WTC11 (cell line): Measurements from ENCODE around the gene GAS2. TPM values are rescaled to one million over a fixed set of nuclear protein-coding genes. Genes with fewer than 3 reads are reported as not detected.

Source experiments
- ATAC-seq: fragments of 200-7000 bp; cut with Tn5 transposase; 2 replicates; pipeline ENCODE4 v1.10.0; 2021; ENCODE audit warnings: mild to moderate bottlenecking, moderate library complexity
- CTCF ChIA-PET: fragments of 300-600 bp; sonication (Branson Sonifier 250); formaldehyde crosslinking; loops from one replicate; lab custom pipeline; 2021; ENCODE audit warnings: antibody characterized with exemption; lab: Charles Lee
- POLR2A ChIA-PET: fragments of 350-600 bp; sonication (Branson Sonifier 250); formaldehyde crosslinking; loops from one replicate; lab custom pipeline; 2021; ENCODE audit warnings: antibody characterized with exemption; lab: Charles Lee
- DNase-seq: peaks from one replicate; pipeline ENCODE4 v3.0.0; 2021; ENCODE audit warnings: low spot score
- H3K27ac Mint-ChIP-seq: 2 replicates; pipeline ENCODE4 v1.8.0; 2021; ENCODE audit warnings: mixed read lengths
- H3K27me3 Mint-ChIP-seq: 2 replicates; pipeline ENCODE4 v1.8.0; 2021; ENCODE audit warnings: low read depth, mild to moderate bottlenecking, moderate library complexity, mixed read lengths
- H3K36me3 Mint-ChIP-seq: 2 replicates; pipeline ENCODE4 v1.8.0; 2021; ENCODE audit warnings: mixed read lengths
- H3K4me1 Mint-ChIP-seq: 2 replicates; pipeline ENCODE4 v1.8.0; 2022; ENCODE audit warnings: mixed read lengths
- H3K4me3 Mint-ChIP-seq: 2 replicates; pipeline ENCODE4 v1.8.0; 2021; ENCODE audit warnings: mild to moderate bottlenecking, moderate library complexity, mixed read lengths
- H3K9me3 Mint-ChIP-seq: 2 replicates; pipeline ENCODE4 v1.8.0; 2021; ENCODE audit warnings: mixed read lengths
- EMX1 ChIP-seq: fragments of 250-450 bp; sonication (Bioruptor Pico); IDR thresholded peaks from 2 replicates; pipeline ENCODE4 v1.8.0; 2021; ENCODE audit warnings: mild to moderate bottlenecking
- FOXP1 ChIP-seq: sonication (generic); formaldehyde crosslinking; IDR thresholded peaks from 2 replicates; pipeline ENCODE4 v1.8.0; 2022; ENCODE audit warnings: missing genetic modification reagents, mild to moderate bottlenecking, moderate library complexity, borderline replicate concordance
- HMGA2 ChIP-seq: fragments of 250-450 bp; sonication (Bioruptor Pico); IDR thresholded peaks from 2 replicates; pipeline ENCODE4 v1.4.0; 2021; ENCODE audit warnings: mild to moderate bottlenecking, moderate library complexity
- JAZF1 ChIP-seq: fragments of 250-450 bp; sonication (Bioruptor Pico); IDR thresholded peaks from 2 replicates; pipeline ENCODE4 v1.9.0; 2021; ENCODE audit warnings: moderate library complexity, mild to moderate bottlenecking, inconsistent platforms
- JUN ChIP-seq: sonication (generic); formaldehyde crosslinking; IDR thresholded peaks from 2 replicates; pipeline ENCODE4 v1.8.0; 2023; ENCODE audit warnings: mild to moderate bottlenecking, missing genetic modification reagents
- NFYB ChIP-seq: sonication (generic); formaldehyde crosslinking; conservative IDR thresholded peaks from 2 replicates; pipeline ENCODE4 v1.8.0; 2022; ENCODE audit warnings: low read depth, missing genetic modification reagents
- NR2C2 ChIP-seq: sonication (generic); formaldehyde crosslinking; IDR thresholded peaks from 2 replicates; pipeline ENCODE4 v1.8.0; 2022; ENCODE audit warnings: mild to moderate bottlenecking, missing genetic modification reagents
- SMAD4 ChIP-seq: sonication (generic); formaldehyde crosslinking; IDR thresholded peaks from 2 replicates; pipeline ENCODE4 v1.8.0; 2022; ENCODE audit warnings: mild to moderate bottlenecking, missing genetic modification reagents
- TEAD1 ChIP-seq: sonication (generic); formaldehyde crosslinking; IDR thresholded peaks from 2 replicates; pipeline ENCODE4 v1.8.0; 2022; ENCODE audit warnings: mild to moderate bottlenecking, missing genetic modification reagents
- total RNA-seq: library from RNA; stranded (reverse); gene quantifications from 3 replicates; pipeline ENCODE4 v1.2.3, GENCODE V29; 2021
- TF ChIP-seq, protein P1 (sequence below): sonication (generic); formaldehyde crosslinking; IDR thresholded peaks from 2 replicates; pipeline ENCODE4 v1.8.0; 2023; ENCODE audit warnings: missing genetic modification reagents, mild to moderate bottlenecking, borderline replicate concordance
- TF ChIP-seq, protein P2 (sequence below): fragments of 250-450 bp; sonication (Bioruptor Pico); IDR thresholded peaks from 2 replicates; pipeline ENCODE4 v1.9.0; 2021; ENCODE audit warnings: moderate library complexity, mild to moderate bottlenecking, inconsistent platforms, borderline replicate concordance
- TF ChIP-seq, protein P3 (sequence below): fragments of 250-450 bp; sonication (Bioruptor Pico); IDR thresholded peaks from 2 replicates; pipeline ENCODE4 v2.1.2; 2022; ENCODE audit warnings: mild to moderate bottlenecking, moderate library complexity
- TF ChIP-seq, protein P4 (sequence below): sonication (generic); formaldehyde crosslinking; IDR thresholded peaks from 2 replicates; pipeline ENCODE4 v1.8.1; 2022; ENCODE audit warnings: low read depth, missing genetic modification reagents, borderline replicate concordance
- TF ChIP-seq, protein P5 (sequence below): sonication (generic); formaldehyde crosslinking; IDR thresholded peaks from 2 replicates; pipeline ENCODE4 v1.8.1; 2023; ENCODE audit warnings: mild to moderate bottlenecking, missing genetic modification reagents
- TF ChIP-seq, protein P6 (sequence below): sonication (generic); formaldehyde crosslinking; IDR thresholded peaks from 2 replicates; pipeline ENCODE4 v1.8.0; 2022; ENCODE audit warnings: mild to moderate bottlenecking, missing genetic modification reagents
- TF ChIP-seq, protein P7 (sequence below): fragments of 250-450 bp; sonication (Bioruptor Pico); IDR thresholded peaks from 2 replicates; pipeline ENCODE4 v1.9.0; 2021; ENCODE audit warnings: mild to moderate bottlenecking
- TF ChIP-seq, protein P8 (sequence below): sonication (generic); formaldehyde crosslinking; IDR thresholded peaks from 2 replicates; pipeline ENCODE4 v1.8.1; 2023; ENCODE audit warnings: mild to moderate bottlenecking, missing genetic modification reagents
- TF ChIP-seq, protein P9 (sequence below): sonication (generic); formaldehyde crosslinking; IDR thresholded peaks from 2 replicates; pipeline ENCODE4 v1.8.0; 2022; ENCODE audit warnings: missing genetic modification reagents

Gene GAS2
- total RNA-seq, 1 experiment from 2014 or later, result 1.8 TPM

DNA sequence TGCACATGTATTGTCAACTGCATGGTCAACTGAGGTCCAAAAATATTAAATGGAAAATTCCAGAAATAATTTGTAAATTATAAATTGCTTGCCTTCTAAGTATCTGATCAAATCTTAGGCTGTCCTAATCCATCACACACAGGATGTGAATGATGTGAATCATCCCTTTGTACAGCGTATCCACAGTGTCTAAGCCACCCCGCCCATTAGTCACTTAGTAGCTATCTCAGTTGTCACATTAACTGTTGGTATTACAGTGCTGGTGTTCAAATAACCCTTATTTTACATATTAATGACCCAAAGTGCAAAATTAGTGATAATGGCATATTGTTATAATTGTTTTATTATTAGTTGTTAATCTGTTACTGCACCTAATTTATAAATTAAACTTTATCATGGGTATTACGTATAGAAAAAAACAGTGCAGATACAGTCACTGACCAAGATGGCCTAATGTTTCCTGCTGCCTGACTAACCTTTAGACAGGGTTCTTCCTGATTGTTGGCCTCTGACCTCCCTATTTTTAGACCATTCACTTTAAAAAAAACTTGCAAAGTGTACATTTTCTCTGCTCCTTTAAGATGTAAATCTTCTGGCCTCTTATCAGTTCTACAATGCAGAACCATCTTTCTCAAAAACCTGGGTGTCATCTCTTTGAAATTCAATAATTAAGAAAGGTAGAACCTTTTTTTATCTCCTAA is 166.1 kb downstream of the GAS2 start:
- Mint-ChIP-seq H3K4me3 (no peak overlapping the region), H3K4me1 (peaks cover 34% of the 10 kb centered on the region), H3K27ac (no peak overlapping the region), H3K9me3 (no peaks in the 10 kb centered on the region), H3K36me3 (no peaks in the 10 kb centered on the region), H3K27me3 (peaks cover 15% of the 10 kb centered on the region)
- ChIA-PET CTCF (no interaction called here), POLR2A (no interaction called here)
- ATAC-seq (no peak), DNase-seq (no peak)
- TF ChIP-seq, protein P1, sequence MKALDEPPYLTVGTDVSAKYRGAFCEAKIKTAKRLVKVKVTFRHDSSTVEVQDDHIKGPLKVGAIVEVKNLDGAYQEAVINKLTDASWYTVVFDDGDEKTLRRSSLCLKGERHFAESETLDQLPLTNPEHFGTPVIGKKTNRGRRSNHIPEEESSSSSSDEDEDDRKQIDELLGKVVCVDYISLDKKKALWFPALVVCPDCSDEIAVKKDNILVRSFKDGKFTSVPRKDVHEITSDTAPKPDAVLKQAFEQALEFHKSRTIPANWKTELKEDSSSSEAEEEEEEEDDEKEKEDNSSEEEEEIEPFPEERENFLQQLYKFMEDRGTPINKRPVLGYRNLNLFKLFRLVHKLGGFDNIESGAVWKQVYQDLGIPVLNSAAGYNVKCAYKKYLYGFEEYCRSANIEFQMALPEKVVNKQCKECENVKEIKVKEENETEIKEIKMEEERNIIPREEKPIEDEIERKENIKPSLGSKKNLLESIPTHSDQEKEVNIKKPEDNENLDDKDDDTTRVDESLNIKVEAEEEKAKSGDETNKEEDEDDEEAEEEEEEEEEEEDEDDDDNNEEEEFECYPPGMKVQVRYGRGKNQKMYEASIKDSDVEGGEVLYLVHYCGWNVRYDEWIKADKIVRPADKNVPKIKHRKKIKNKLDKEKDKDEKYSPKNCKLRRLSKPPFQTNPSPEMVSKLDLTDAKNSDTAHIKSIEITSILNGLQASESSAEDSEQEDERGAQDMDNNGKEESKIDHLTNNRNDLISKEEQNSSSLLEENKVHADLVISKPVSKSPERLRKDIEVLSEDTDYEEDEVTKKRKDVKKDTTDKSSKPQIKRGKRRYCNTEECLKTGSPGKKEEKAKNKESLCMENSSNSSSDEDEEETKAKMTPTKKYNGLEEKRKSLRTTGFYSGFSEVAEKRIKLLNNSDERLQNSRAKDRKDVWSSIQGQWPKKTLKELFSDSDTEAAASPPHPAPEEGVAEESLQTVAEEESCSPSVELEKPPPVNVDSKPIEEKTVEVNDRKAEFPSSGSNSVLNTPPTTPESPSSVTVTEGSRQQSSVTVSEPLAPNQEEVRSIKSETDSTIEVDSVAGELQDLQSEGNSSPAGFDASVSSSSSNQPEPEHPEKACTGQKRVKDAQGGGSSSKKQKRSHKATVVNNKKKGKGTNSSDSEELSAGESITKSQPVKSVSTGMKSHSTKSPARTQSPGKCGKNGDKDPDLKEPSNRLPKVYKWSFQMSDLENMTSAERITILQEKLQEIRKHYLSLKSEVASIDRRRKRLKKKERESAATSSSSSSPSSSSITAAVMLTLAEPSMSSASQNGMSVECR (CRISPR knock-in tag), result no peak
- TF ChIP-seq, protein P2, sequence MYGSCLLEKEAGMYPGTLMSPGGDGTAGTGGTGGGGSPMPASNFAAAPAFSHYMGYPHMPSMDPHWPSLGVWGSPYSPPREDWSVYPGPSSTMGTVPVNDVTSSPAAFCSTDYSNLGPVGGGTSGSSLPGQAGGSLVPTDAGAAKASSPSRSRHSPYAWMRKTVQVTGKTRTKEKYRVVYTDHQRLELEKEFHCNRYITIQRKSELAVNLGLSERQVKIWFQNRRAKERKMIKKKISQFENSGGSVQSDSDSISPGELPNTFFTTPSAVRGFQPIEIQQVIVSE (CRISPR knock-in tag), result no peak
- TF ChIP-seq, protein P3, sequence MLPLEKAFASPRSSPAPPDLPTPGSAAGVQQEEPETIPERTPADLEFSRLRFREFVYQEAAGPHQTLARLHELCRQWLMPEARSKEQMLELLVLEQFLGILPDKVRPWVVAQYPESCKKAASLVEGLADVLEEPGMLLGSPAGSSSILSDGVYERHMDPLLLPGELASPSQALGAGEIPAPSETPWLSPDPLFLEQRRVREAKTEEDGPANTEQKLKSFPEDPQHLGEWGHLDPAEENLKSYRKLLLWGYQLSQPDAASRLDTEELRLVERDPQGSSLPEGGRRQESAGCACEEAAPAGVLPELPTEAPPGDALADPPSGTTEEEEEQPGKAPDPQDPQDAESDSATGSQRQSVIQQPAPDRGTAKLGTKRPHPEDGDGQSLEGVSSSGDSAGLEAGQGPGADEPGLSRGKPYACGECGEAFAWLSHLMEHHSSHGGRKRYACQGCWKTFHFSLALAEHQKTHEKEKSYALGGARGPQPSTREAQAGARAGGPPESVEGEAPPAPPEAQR (CRISPR knock-in tag), result no peak
- TF ChIP-seq TEAD1 (CRISPR knock-in tag) (no peak), JAZF1 (CRISPR knock-in tag) (no peak), SMAD4 (CRISPR knock-in tag) (no peak), EMX1 (CRISPR knock-in tag) (no peak), JUN (CRISPR knock-in tag) (no peak), HMGA2 (CRISPR knock-in tag) (no peak), NFYB (CRISPR knock-in tag) (no peak), FOXP1 (no peak), NR2C2 (CRISPR knock-in tag) (no peak)
- TF ChIP-seq, protein P4, sequence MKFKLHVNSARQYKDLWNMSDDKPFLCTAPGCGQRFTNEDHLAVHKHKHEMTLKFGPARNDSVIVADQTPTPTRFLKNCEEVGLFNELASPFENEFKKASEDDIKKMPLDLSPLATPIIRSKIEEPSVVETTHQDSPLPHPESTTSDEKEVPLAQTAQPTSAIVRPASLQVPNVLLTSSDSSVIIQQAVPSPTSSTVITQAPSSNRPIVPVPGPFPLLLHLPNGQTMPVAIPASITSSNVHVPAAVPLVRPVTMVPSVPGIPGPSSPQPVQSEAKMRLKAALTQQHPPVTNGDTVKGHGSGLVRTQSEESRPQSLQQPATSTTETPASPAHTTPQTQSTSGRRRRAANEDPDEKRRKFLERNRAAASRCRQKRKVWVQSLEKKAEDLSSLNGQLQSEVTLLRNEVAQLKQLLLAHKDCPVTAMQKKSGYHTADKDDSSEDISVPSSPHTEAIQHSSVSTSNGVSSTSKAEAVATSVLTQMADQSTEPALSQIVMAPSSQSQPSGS (CRISPR knock-in tag), result no peak
- TF ChIP-seq, protein P5, sequence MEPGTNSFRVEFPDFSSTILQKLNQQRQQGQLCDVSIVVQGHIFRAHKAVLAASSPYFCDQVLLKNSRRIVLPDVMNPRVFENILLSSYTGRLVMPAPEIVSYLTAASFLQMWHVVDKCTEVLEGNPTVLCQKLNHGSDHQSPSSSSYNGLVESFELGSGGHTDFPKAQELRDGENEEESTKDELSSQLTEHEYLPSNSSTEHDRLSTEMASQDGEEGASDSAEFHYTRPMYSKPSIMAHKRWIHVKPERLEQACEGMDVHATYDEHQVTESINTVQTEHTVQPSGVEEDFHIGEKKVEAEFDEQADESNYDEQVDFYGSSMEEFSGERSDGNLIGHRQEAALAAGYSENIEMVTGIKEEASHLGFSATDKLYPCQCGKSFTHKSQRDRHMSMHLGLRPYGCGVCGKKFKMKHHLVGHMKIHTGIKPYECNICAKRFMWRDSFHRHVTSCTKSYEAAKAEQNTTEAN, result no peak
- TF ChIP-seq, protein P6, sequence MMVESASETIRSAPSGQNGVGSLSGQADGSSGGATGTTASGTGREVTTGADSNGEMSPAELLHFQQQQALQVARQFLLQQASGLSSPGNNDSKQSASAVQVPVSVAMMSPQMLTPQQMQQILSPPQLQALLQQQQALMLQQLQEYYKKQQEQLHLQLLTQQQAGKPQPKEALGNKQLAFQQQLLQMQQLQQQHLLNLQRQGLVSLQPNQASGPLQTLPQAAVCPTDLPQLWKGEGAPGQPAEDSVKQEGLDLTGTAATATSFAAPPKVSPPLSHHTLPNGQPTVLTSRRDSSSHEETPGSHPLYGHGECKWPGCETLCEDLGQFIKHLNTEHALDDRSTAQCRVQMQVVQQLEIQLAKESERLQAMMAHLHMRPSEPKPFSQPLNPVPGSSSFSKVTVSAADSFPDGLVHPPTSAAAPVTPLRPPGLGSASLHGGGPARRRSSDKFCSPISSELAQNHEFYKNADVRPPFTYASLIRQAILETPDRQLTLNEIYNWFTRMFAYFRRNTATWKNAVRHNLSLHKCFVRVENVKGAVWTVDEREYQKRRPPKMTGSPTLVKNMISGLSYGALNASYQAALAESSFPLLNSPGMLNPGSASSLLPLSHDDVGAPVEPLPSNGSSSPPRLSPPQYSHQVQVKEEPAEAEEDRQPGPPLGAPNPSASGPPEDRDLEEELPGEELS, result no peak
- TF ChIP-seq, protein P7, sequence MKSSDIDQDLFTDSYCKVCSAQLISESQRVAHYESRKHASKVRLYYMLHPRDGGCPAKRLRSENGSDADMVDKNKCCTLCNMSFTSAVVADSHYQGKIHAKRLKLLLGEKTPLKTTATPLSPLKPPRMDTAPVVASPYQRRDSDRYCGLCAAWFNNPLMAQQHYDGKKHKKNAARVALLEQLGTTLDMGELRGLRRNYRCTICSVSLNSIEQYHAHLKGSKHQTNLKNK (CRISPR knock-in tag), result no peak
- TF ChIP-seq, protein P8, sequence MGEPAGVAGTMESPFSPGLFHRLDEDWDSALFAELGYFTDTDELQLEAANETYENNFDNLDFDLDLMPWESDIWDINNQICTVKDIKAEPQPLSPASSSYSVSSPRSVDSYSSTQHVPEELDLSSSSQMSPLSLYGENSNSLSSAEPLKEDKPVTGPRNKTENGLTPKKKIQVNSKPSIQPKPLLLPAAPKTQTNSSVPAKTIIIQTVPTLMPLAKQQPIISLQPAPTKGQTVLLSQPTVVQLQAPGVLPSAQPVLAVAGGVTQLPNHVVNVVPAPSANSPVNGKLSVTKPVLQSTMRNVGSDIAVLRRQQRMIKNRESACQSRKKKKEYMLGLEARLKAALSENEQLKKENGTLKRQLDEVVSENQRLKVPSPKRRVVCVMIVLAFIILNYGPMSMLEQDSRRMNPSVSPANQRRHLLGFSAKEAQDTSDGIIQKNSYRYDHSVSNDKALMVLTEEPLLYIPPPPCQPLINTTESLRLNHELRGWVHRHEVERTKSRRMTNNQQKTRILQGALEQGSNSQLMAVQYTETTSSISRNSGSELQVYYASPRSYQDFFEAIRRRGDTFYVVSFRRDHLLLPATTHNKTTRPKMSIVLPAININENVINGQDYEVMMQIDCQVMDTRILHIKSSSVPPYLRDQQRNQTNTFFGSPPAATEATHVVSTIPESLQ (CRISPR knock-in tag), result no peak
- TF ChIP-seq, protein P9, sequence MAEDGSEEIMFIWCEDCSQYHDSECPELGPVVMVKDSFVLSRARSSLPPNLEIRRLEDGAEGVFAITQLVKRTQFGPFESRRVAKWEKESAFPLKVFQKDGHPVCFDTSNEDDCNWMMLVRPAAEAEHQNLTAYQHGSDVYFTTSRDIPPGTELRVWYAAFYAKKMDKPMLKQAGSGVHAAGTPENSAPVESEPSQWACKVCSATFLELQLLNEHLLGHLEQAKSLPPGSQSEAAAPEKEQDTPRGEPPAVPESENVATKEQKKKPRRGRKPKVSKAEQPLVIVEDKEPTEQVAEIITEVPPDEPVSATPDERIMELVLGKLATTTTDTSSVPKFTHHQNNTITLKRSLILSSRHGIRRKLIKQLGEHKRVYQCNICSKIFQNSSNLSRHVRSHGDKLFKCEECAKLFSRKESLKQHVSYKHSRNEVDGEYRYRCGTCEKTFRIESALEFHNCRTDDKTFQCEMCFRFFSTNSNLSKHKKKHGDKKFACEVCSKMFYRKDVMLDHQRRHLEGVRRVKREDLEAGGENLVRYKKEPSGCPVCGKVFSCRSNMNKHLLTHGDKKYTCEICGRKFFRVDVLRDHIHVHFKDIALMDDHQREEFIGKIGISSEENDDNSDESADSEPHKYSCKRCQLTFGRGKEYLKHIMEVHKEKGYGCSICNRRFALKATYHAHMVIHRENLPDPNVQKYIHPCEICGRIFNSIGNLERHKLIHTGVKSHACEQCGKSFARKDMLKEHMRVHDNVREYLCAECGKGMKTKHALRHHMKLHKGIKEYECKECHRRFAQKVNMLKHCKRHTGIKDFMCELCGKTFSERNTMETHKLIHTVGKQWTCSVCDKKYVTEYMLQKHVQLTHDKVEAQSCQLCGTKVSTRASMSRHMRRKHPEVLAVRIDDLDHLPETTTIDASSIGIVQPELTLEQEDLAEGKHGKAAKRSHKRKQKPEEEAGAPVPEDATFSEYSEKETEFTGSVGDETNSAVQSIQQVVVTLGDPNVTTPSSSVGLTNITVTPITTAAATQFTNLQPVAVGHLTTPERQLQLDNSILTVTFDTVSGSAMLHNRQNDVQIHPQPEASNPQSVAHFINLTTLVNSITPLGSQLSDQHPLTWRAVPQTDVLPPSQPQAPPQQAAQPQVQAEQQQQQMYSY (CRISPR knock-in tag), result no peak
